Astrocyte of the spinal cord (primary cell): ENCODE measurements around the gene STPG4.

Experiments used
- DNase-seq: peaks from one replicate; pipeline ENCODE4 v3.0.0; 2011; ENCODE audit warnings: low read depth, low spot score
- H3K4me3 ChIP-seq: 2 replicates; pipeline ENCODE4 v1.5.1; 2011; ENCODE audit warnings: low read depth, mild to moderate bottlenecking, low read length, moderate library complexity
- in situ Hi-C: cut with HindIII; loops from 2 replicates; pipeline ENCODE4 v1.10.0; 2017; ENCODE audit warnings: low sequenced_read_pairs
- TF ChIP-seq, protein P1 (sequence below): IDR thresholded peaks from 2 replicates; pipeline ENCODE4 v1.5.1; 2012; ENCODE audit warnings: low read depth, mild to moderate bottlenecking, low read length, inconsistent platforms

The STPG4 gene

DNA sequence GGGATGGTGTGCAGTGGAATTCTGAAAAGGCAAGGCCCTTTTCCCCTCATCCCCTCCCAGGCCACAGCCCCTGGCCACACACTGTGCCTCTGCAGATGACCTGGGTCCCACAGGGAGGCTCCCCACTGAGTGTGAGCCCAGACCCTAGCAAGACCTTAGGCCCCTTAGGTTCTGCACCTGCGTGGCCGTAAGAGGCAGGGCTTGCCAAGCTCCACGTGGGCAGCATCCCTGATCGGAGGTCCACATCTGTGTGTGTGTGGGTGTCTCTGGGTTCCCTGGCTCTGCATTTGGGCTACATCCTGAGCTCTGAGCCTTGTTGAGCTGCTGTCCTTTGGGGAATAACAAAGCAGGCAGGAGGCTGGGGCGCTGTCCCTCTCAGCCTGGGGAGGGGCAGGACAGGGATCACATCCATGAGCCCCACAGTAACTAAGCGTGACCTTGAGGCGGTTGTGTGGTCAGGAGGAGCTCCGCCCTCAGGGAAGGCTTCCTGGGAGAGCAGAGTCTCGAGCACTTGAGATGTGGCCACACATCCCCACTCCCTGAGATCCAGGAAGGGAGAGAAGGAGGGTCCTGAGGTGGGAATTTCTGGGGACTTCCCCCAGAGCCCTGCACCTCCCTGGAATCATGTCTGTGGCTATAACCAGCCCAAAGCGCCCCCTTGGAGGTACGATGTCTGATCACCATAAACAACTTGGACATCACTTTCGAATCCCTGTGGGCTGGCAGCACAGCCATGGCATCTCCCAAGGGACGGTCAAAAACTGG is 84.8 kb downstream of the STPG4 start:
- in situ Hi-C loops = no loop called here
- no peak overlapping the region for H3K4me3 ChIP-seq
- TF ChIP-seq, protein P1, sequence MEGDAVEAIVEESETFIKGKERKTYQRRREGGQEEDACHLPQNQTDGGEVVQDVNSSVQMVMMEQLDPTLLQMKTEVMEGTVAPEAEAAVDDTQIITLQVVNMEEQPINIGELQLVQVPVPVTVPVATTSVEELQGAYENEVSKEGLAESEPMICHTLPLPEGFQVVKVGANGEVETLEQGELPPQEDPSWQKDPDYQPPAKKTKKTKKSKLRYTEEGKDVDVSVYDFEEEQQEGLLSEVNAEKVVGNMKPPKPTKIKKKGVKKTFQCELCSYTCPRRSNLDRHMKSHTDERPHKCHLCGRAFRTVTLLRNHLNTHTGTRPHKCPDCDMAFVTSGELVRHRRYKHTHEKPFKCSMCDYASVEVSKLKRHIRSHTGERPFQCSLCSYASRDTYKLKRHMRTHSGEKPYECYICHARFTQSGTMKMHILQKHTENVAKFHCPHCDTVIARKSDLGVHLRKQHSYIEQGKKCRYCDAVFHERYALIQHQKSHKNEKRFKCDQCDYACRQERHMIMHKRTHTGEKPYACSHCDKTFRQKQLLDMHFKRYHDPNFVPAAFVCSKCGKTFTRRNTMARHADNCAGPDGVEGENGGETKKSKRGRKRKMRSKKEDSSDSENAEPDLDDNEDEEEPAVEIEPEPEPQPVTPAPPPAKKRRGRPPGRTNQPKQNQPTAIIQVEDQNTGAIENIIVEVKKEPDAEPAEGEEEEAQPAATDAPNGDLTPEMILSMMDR = no peak
- no peak for DNase-seq

DNA sequence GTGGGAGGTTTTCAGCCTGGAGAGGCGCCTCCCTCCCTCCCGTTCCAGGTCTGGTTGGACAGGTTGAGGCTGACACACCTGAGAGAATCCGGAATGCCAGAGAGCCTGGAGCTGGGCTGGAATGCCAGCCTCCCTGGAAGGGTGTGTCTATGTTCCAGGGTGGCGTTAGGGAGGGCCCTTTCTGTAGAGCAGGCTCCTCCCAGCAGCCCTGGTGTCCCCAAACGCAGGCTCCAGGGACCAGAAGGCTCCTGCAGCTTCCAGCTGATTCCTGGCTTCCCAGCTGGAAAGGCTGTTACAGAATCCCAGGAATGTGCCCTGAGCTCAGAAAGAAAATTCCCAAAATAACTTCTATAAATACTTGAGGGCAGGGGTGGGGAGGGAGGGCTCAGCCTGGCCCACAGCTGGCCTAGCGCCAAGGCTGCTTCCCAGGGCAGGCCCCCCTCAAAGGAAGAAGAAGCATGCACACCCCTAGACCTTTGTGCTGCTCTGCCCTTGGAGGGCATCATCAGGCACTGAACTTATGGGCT is 85.4 kb downstream of the STPG4 start:
- in situ Hi-C loops = no loop called here
- peak; percentile 59 for DNase-seq
- TF ChIP-seq, protein P1 = no peak
- no peak overlapping the region for H3K4me3 ChIP-seq

DNA sequence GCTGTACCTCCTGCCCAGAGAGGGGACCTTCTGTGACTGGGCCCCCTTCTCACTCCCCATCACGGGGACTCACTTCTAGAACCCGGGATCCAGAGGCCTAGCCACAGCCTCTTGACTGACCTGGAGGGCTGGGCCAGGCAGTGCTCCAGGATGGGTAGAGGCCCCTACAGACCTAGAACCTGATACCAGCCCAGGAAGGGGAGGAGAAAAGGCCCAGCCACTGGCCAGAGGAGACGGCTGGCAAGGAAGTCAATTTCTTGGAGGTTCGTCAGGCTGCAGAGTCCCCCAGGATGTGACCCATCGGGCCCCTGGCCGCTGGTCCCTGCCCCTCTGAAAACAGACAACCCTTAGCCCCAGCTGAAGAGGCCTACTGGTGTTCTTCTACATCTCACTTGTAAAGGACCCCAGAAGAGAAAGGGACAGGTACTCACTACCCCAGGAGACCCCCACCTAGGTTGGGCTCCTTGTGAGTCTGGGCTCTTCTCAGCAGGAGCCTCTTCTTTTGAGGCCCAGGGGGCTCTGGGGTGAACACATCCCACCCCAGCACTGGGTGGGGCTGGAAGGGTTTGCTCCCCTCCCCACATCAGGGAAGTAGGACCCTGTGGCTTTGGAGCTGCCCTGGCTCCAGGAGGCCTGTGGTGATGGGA is 86.0 kb downstream of the STPG4 start:
- in situ Hi-C loops = no loop called here
- TF ChIP-seq, protein P1 = no peak

DNA sequence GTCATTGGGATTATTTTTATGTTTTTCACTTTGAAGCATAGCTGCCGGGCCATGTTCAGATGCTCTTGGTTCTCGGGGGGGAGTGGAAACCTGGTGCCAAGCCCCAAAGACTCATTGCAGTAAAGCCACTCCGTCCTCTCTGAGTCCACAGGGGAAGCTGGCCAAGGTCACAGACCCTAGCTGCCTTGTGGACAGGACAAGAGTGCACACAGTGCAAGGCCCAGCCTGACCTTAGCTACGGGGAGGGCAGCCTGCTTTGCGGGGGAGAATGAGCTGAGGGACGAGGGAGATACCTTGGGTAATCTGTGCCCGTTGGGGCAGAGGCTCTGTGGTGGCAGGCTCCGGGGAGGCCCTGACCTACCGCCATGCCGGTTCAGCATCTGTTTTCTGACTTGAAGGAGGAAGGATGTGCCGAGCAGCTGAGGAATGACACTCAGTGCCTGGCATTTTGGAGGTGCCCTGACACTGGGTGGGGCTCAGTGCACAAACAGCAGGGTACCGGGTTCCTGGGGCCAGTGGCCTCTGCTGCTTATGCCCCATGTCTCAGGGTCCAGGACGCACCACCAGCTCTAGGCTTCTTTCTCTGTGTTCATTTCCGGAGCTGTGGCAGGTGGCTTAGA is 87.2 kb downstream of the STPG4 start:
- no peak for DNase-seq
- TF ChIP-seq, protein P1 = no peak
- no peak overlapping the region for H3K4me3 ChIP-seq
- in situ Hi-C loops = no loop called here

More for the DNA sequence above, 86.0 kb downstream of the STPG4 start:
- no peak for DNase-seq
- no peak overlapping the region for H3K4me3 ChIP-seq

DNA sequence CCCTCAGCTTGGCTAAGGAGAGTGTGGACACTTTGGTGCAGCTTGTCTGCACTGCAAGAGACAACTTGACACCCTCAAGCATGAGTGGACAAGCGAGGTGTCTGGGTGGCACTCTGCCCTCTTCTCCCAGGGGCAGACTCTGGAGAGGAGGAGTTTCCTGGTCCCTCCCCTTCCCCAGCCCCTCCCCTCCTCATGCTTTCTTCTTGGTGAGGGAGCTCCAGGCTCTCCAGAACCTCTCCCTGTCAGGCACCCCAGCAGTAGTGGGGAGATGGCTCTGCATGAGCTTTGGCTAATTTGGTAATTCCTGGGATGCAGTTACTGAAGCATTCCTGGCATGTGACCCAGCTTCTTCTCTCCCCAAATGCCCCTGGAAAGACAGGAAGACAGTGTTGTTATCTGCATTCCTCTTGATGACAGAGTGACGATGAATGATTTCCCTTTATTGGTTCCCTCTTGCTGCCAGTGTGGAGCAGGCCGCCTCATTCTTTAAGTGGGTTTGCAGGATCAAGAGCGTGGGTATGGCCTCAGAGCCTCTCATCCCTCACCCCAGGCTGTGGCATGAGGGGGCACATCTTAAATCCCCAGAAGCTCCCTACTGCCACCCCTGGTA is 89.2 kb downstream of the STPG4 start:
- in situ Hi-C loops = no loop called here
- TF ChIP-seq, protein P1 = no peak
- no peak overlapping the region for H3K4me3 ChIP-seq
- peak; percentile 55 for DNase-seq

DNA sequence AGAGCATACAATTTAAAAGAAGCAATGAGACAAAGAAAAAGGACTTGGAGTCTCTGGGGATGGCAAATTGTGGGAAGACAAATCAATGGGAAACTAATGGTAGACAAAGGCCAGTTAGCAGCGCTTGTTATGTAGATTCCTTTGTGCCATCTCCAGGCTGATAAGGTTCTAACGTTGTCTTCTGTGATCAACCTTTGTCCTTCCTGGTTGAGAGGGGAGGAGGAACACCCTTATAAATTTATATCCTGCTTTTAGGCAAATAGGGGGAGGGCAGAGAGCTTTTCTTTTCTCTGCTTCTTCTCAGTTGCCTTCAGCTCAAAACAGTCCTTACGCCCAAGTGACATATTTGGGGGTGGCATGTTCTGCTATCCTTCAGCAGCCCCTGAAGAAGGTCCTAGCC is 89.8 kb downstream of the STPG4 start:
- H3K4me3 ChIP-seq = no peak overlapping the region
- TF ChIP-seq, protein P1 = no peak
- DNase-seq = no peak
- in situ Hi-C loops = no loop called here
